Neural cell (in vitro differentiated cells): ENCODE measurements around the gene RAD51B.

Source experiments
- EZH2 ChIP-seq: fragments of 200-600, 300-800 bp; shearing (Covaris generic), sonication (generic); IDR thresholded peaks from 2 replicates; pipeline ENCODE4 v1.6.1; 2014; ENCODE audit warnings: antibody characterized with exemption, low read length, borderline replicate concordance, mild to moderate bottlenecking; ENCODE audit not compliant: insufficient read depth, poor library complexity, severe bottlenecking
- MXI1 ChIP-seq: fragments of 450-650 bp; conservative IDR thresholded peaks from 2 replicates; pipeline ENCODE4 v1.6.1; 2014; ENCODE audit warnings: antibody characterized with exemption, mild to moderate bottlenecking; ENCODE audit not compliant: poor library complexity, severe bottlenecking
- POLR2AphosphoS5 ChIP-seq: IDR thresholded peaks from 2 replicates; pipeline ENCODE4 v1.6.1; 2012
- TAF1 ChIP-seq: IDR thresholded peaks from 2 replicates; pipeline ENCODE4 v1.6.1; 2012; ENCODE audit warnings: low read depth
- TF ChIP-seq, protein P1 (sequence below): fragments of 450-650 bp; IDR thresholded peaks from 2 replicates; pipeline ENCODE4 v1.5.1; 2014; ENCODE audit warnings: antibody characterized with exemption, mild to moderate bottlenecking, moderate library complexity; ENCODE audit not compliant: poor library complexity, severe bottlenecking
- TF ChIP-seq, protein P2 (sequence below): IDR thresholded peaks from 2 replicates; pipeline ENCODE4 v1.6.1; 2012; ENCODE audit warnings: borderline replicate concordance

DNA sequence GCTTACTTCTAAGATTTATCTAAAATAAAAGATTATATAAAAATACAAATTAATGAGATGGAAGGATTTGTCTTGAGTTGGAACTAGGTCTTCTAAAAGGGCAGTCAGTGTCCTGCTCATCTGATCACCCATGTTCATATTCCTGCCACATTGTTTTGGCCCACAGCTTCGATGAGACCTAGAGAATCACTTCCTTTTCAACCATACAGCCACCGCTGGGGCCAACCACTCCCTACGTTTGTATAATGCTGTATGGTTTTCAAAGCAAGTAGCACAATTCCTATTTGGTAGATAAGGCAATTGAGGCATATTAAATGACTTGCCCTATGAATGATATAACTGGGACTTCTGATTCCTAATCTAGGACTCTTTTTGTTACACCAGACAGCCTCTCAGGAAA lies 723.9 kb downstream of the RAD51B start:
- TF ChIP-seq, protein P1, sequence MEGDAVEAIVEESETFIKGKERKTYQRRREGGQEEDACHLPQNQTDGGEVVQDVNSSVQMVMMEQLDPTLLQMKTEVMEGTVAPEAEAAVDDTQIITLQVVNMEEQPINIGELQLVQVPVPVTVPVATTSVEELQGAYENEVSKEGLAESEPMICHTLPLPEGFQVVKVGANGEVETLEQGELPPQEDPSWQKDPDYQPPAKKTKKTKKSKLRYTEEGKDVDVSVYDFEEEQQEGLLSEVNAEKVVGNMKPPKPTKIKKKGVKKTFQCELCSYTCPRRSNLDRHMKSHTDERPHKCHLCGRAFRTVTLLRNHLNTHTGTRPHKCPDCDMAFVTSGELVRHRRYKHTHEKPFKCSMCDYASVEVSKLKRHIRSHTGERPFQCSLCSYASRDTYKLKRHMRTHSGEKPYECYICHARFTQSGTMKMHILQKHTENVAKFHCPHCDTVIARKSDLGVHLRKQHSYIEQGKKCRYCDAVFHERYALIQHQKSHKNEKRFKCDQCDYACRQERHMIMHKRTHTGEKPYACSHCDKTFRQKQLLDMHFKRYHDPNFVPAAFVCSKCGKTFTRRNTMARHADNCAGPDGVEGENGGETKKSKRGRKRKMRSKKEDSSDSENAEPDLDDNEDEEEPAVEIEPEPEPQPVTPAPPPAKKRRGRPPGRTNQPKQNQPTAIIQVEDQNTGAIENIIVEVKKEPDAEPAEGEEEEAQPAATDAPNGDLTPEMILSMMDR = no peak
- TF ChIP-seq POLR2AphosphoS5 (no peak), MXI1 (no peak), TAF1 (no peak), EZH2 (no peak)
- TF ChIP-seq, protein P2, sequence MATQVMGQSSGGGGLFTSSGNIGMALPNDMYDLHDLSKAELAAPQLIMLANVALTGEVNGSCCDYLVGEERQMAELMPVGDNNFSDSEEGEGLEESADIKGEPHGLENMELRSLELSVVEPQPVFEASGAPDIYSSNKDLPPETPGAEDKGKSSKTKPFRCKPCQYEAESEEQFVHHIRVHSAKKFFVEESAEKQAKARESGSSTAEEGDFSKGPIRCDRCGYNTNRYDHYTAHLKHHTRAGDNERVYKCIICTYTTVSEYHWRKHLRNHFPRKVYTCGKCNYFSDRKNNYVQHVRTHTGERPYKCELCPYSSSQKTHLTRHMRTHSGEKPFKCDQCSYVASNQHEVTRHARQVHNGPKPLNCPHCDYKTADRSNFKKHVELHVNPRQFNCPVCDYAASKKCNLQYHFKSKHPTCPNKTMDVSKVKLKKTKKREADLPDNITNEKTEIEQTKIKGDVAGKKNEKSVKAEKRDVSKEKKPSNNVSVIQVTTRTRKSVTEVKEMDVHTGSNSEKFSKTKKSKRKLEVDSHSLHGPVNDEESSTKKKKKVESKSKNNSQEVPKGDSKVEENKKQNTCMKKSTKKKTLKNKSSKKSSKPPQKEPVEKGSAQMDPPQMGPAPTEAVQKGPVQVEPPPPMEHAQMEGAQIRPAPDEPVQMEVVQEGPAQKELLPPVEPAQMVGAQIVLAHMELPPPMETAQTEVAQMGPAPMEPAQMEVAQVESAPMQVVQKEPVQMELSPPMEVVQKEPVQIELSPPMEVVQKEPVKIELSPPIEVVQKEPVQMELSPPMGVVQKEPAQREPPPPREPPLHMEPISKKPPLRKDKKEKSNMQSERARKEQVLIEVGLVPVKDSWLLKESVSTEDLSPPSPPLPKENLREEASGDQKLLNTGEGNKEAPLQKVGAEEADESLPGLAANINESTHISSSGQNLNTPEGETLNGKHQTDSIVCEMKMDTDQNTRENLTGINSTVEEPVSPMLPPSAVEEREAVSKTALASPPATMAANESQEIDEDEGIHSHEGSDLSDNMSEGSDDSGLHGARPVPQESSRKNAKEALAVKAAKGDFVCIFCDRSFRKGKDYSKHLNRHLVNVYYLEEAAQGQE = no peak
